ENCODE results near the gene CDH24. TPM values are rescaled to one million over a fixed set of nuclear protein-coding genes. Genes with fewer than 3 reads are reported as not detected.

The CDH24 gene
- total and polyA plus RNA-seq, 9 of the 15 experiments (the other 6 are each of a cell fraction or from before 2014, with no cell fraction given) = 0.04 to 16.2 (median 4.9) TPM

GRCh38 chr14:23035303-23036144 is 21.8 kb downstream of the CDH24 start (continued):
- TF ChIP-seq ZNF277 (CRISPR knock-in tag; IDR thresholded peaks at IDR 0.05; ENCODE audit: borderline replicate concordance) = no peak

- 1% methylated on average over 36 of the region's 36 CpGs for WGBS (ENCODE audit: insufficient coverage, low coverage, missing lambda C conversion rate)
- peak within 1 kb of the TSS; percentile 98 to 100 for H3K9ac ChIP-seq (ENCODE audit: insufficient read depth in 1 of 2, low read depth in 2 of 2, low read length in 2 of 2)
- ATAC-seq (peak; percentile 98), FAIRE-seq (peak; percentile 99), DNase-seq (ENCODE audit: extremely low read depth in 1 of 4, low spot score in 3 of 4) (peak; percentile 85 to 97 (median 90))
- H3K27me3 ChIP-seq (ENCODE audit: control insufficient read depth in 2 of 2, insufficient read depth in 2 of 2, low read length in 2 of 2) = no peaks in the 10 kb centered on the region
- POLR2A ChIA-PET = interaction anchor here (0.6 to 3.2 kb wide), 8 partner anchors 9 to 52 kb away, joined by 3 to 11 read pairs (median 4); partner anchors contain the start of genes AJUBA and CDH24
- in situ Hi-C loops (cut with MboI) (no loop called here), intact Hi-C loops (cut with micrococcal nuclease) (no loop called here)
- peaks cover 40% of the 10 kb centered on the region for H3K79me2 ChIP-seq (ENCODE audit: control insufficient read depth, insufficient read depth, low read length)
- H3K9me3 ChIP-seq (replicated peaks; ENCODE audit: control insufficient read depth, insufficient read depth, low read depth, low read length) = no peaks in the 10 kb centered on the region
- H3K9me1 ChIP-seq (ENCODE audit: control insufficient read depth, insufficient read depth, low read length) = no peaks in the 10 kb centered on the region
- H3K4me2 ChIP-seq (ENCODE audit: insufficient read depth, low read length) = peak within 1 kb of the TSS; percentile 97
- no TSS peak for BruUV-seq (replicated peaks)
- H2AFZ ChIP-seq (ENCODE audit: low read depth, low read length) = peak within 1 kb of the TSS; percentile 99
- peak within 1 kb of the TSS; percentile 94 for H3K27ac ChIP-seq (ENCODE audit: extremely low read depth, low read depth, low read length)
- peaks cover 9 to 14% of the 10 kb centered on the region in 2 experiments; a peak in 4 of 5 replicates for H3K4me1 ChIP-seq (replicated peaks in 1 of 2; ENCODE audit: control insufficient read depth in 2 of 2, insufficient read depth in 2 of 2, low read length in 2 of 2)
- peak within 1 kb of the TSS; percentile 78 for H3K4me3 ChIP-seq
- peaks cover 36% of the 10 kb centered on the region for H3K36me3 ChIP-seq (ENCODE audit: control insufficient read depth, insufficient read depth, low read length)
- H4K20me1 ChIP-seq (replicated peaks; ENCODE audit: control insufficient read depth, insufficient read depth, low read length) = no peaks in the 10 kb centered on the region
- CTCF ChIA-PET (ENCODE audit: low intra/inter-chr PET ratio) = no interaction called here
- no peak for TF ChIP-seq PTTG1 (tag; IDR thresholded peaks at IDR 0.05; ENCODE audit: low read depth)
- TF ChIP-seq TAF9B (IDR thresholded peaks at IDR 0.05; ENCODE audit: partially characterized antibody) = peak; percentile 85
- no peak for TF ChIP-seq MEIS2 (IDR thresholded peaks at IDR 0.05; ENCODE audit: partially characterized antibody)
- no peak for TF ChIP-seq TAF15 (IDR thresholded peaks at IDR 0.05; ENCODE audit: low read depth, low read length)
- 0 out of 2 replicates have a peak, but pooled peaks have one; percentile 34 for TF ChIP-seq KLF16 (IDR thresholded peaks at IDR 0.05)
- TF ChIP-seq MNT (conservative IDR thresholded peaks at IDR 0.05) = peak; percentile 65 to 85; a peak in 3 of 4 replicates
- no peak for TF ChIP-seq ESRRB (CRISPR knock-in tag; IDR thresholded peaks at IDR 0.05; ENCODE audit: borderline replicate concordance)
- peak; percentile 86 for TF ChIP-seq HCFC1 (IDR thresholded peaks at IDR 0.05; ENCODE audit: low read depth, low read length)
- TF ChIP-seq BCOR (IDR thresholded peaks at IDR 0.05) = no peak
- TF ChIP-seq, protein P1, sequence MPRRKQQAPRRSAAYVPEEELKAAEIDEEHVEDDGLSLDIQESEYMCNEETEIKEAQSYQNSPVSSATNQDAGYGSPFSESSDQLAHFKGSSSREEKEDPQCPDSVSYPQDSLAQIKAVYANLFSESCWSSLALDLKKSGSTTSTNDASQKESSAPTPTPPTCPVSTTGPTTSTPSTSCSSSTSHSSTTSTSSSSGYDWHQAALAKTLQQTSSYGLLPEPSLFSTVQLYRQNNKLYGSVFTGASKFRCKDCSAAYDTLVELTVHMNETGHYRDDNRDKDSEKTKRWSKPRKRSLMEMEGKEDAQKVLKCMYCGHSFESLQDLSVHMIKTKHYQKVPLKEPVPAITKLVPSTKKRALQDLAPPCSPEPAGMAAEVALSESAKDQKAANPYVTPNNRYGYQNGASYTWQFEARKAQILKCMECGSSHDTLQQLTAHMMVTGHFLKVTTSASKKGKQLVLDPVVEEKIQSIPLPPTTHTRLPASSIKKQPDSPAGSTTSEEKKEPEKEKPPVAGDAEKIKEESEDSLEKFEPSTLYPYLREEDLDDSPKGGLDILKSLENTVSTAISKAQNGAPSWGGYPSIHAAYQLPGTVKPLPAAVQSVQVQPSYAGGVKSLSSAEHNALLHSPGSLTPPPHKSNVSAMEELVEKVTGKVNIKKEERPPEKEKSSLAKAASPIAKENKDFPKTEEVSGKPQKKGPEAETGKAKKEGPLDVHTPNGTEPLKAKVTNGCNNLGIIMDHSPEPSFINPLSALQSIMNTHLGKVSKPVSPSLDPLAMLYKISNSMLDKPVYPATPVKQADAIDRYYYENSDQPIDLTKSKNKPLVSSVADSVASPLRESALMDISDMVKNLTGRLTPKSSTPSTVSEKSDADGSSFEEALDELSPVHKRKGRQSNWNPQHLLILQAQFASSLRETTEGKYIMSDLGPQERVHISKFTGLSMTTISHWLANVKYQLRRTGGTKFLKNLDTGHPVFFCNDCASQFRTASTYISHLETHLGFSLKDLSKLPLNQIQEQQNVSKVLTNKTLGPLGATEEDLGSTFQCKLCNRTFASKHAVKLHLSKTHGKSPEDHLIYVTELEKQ (CRISPR knock-in tag; IDR thresholded peaks at IDR 0.05) = no peak
These were observed 22.6 kb downstream of the CDH24 start, which contains the start of gene PSMB5 for GRCh38 chr14:23034498-23035302. Gene PSMB5 (minus strand): TSS chr14:23034900. CDS start chr14:23034881, 19 bp downstream.
